Subcutaneous abdominal adipose tissue (tissue), 5 donors: ENCODE results near the gene INSC.

Experiments
- H3K27ac ChIP-seq: one replicate; pipeline ENCODE4 v1.7.0; 2013; ENCODE audit warnings: low read depth, mild to moderate bottlenecking, inconsistent platforms, low read length, moderate library complexity
- H3K27me3 ChIP-seq, 5 donors: one replicate each; pipeline ENCODE4 v1.7.0; 2013; ENCODE audit warnings: low read length in 5 of 5, inconsistent platforms in 1 of 5; ENCODE audit not compliant: control insufficient read depth in 5 of 5, insufficient read depth in 4 of 5
- H3K36me3 ChIP-seq, 5 donors: one replicate each; pipeline ENCODE4 v1.7.0; 2013; ENCODE audit warnings: low read length in 5 of 5; ENCODE audit not compliant: control insufficient read depth in 5 of 5, insufficient read depth in 5 of 5
- H3K4me1 ChIP-seq, 5 donors: one replicate each; pipeline ENCODE4 v1.7.0; 2013; ENCODE audit warnings: low read length in 5 of 5, mild to moderate bottlenecking in 3 of 5, moderate library complexity in 1 of 5; ENCODE audit not compliant: control insufficient read depth in 5 of 5, insufficient read depth in 5 of 5
- H3K4me3 ChIP-seq, 5 donors: one replicate each; pipeline ENCODE4 v1.7.0; 2013; ENCODE audit warnings: low read length in 5 of 5, low read depth in 1 of 5
- H3K9ac ChIP-seq, 5 donors: one replicate each; pipeline ENCODE4 v1.7.0; 2013; ENCODE audit warnings: low read length in 5 of 5, mild to moderate bottlenecking in 4 of 5, moderate library complexity in 3 of 5
- H3K9me3 ChIP-seq, 5 donors: one replicate each; pipeline ENCODE4 v1.7.0; 2013; ENCODE audit warnings: low read length in 5 of 5; ENCODE audit not compliant: control insufficient read depth in 5 of 5
- donor health status: healthy.
- donor health status: healthy.
- donor health status: healthy.
- donor health status: healthy.
- donor health status: healthy.

INSC gene

GRCh38 chr11:15204711-15205110 lies 90.0 kb downstream of the INSC start:
- Histone ChIP-seq H3K27me3 (peaks cover 0 to 8% (median 4%) of the 10 kb centered on the region in 5 donors), H3K9me3 (no peaks in the 10 kb centered on the region), H3K9ac (no peak overlapping the region), H3K4me1 (peaks cover 0 to 3% (median 0%) of the 10 kb centered on the region in 5 donors), H3K4me3 (no peak overlapping the region), H3K36me3 (no peaks in the 10 kb centered on the region), H3K27ac (no peak overlapping the region)

DNA sequence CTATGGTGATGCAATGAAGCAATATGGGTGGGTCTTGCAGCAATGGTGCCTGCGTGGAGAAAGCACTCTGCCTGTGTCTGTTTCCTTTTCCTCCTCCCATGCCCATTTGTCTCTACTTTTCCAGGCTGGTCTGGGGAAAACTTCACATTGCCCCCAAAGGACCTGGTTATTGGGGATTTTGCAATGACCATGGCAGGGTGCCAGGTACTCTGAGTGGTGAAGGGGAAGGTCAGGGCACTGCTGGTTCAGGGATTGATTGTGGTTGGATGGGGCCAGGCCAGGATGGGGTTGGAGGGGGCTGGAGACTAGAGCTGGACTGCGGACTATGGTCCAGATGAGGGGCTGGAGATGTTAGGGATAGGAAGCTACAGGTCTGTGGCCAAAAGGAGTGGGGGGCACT lies 92.1 kb downstream of the INSC start:
- no peak overlapping the region for H3K27ac ChIP-seq
- H3K4me3 ChIP-seq: no peak overlapping the region
- no peaks in the 10 kb centered on the region for H3K36me3 ChIP-seq
- H3K9me3 ChIP-seq: no peaks in the 10 kb centered on the region
- H3K4me1 ChIP-seq: no peaks in the 10 kb centered on the region
- H3K27me3 ChIP-seq: peaks cover 0 to 5% (median 0%) of the 10 kb centered on the region in 5 donors
- H3K9ac ChIP-seq: no peak overlapping the region

DNA sequence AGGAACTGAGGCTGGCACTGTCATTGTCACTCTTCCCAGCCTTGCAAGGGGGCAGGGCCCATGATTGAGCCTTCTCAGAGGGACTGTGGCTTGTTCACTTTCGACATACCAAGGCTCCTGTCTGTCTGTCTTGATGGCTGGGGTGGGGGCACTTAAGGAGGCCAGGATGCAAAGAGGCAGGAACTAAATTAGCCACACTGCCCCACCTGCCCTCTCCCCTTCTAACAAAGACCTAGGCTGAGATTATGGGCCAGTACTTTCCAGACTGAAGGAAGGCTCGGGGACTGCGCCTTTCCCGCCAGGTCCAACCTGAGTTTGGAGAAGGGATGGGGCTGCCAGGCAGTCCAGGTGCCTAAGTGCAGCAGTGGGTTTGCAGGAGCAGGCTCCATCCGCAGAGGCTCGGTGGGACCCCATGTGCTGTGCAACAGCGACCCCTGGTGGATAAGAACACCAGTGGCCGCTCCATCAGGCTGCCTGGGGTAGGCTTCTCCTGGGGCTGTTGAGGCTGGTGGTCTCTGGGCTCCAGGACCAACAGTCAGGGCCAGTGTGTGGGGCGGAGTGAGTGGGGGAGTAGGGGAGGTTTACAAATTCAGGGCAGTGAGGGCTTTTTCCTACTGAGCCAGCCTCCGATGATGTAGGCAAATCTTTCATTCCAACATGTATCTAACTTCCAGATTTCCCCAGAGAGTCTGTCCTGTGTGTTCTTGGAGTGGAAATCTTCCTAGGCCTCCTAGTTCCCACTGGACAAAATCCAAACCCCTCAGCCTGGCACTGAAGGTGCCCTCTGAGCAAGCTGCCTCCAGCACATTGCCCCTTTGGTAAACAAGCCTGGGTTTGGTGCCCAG lies 93.9 kb downstream of the INSC start:
- H3K36me3 ChIP-seq: no peaks in the 10 kb centered on the region

GRCh38 chr11:15212876-15213275 lies 98.2 kb downstream of the INSC start:
- no peaks in the 10 kb centered on the region for H3K36me3 ChIP-seq
- H3K27me3 ChIP-seq: no peaks in the 10 kb centered on the region
- H3K27ac ChIP-seq: no peak overlapping the region
- no peaks in the 10 kb centered on the region for H3K4me1 ChIP-seq
- no peak overlapping the region for H3K9ac ChIP-seq
- no peak overlapping the region for H3K4me3 ChIP-seq
- no peaks in the 10 kb centered on the region for H3K9me3 ChIP-seq

More for the DNA sequence above, 93.9 kb downstream of the INSC start:
- Histone ChIP-seq H3K9me3 (no peaks in the 10 kb centered on the region), H3K9ac (no peak overlapping the region), H3K4me3 (no peak overlapping the region), H3K27me3 (peaks cover 0 to 5% (median 0%) of the 10 kb centered on the region in 5 donors), H3K4me1 (no peaks in the 10 kb centered on the region), H3K27ac (no peak overlapping the region)

DNA sequence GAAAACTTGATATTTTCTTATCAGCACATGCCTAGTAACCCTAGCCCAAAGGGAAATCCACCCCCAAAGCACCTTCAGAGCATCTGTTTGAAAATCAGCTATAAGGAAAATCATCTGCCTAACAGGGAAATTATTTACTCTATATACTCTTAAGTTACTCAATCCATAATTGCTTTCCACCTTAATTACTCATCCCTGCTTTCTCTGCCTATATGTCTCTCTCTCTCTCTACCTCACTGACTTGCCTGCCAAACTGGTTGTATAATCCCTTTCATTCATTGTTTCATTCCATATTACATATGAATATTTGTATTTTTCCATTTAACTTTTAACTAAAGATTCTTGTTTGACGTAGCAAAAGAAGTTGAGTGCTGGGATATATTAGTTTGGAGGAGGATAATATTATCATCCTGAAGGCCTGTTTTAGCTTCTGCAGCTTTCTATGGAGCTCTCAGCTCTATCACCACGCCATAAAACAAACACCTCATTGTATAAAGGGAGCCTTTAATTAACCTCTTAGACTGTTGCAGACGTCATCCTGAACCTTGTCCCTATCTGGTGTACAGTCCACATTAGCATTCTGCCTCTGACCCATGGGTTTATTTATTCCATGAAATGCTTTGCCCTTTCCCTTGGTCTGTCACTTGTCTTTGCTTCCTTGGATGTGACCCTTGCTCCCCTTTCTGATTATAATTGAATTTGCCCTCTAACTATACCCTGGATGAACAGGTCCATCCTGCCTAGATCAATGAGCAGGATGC lies 98.9 kb downstream of the INSC start:
- Histone ChIP-seq H3K9me3 (no peaks in the 10 kb centered on the region), H3K4me1 (no peaks in the 10 kb centered on the region), H3K36me3 (no peaks in the 10 kb centered on the region), H3K27me3 (no peaks in the 10 kb centered on the region), H3K4me3 (no peak overlapping the region), H3K27ac (no peak overlapping the region), H3K9ac (no peak overlapping the region)

GRCh38 chr11:15215005-15215404 lies 100.3 kb downstream of the INSC start:
- H3K9ac ChIP-seq: no peak overlapping the region
- H3K9me3 ChIP-seq: no peaks in the 10 kb centered on the region
- no peak overlapping the region for H3K27ac ChIP-seq
- H3K4me3 ChIP-seq: no peak overlapping the region
- no peaks in the 10 kb centered on the region for H3K4me1 ChIP-seq
- H3K36me3 ChIP-seq: no peaks in the 10 kb centered on the region
- H3K27me3 ChIP-seq: no peaks in the 10 kb centered on the region

GRCh38 chr11:15216678-15217077 lies 102.0 kb downstream of the INSC start:
- no peak overlapping the region for H3K27ac ChIP-seq
- H3K9ac ChIP-seq: no peak overlapping the region
- no peak overlapping the region for H3K4me3 ChIP-seq
- no peaks in the 10 kb centered on the region for H3K4me1 ChIP-seq
- H3K9me3 ChIP-seq: no peaks in the 10 kb centered on the region
- H3K36me3 ChIP-seq: no peaks in the 10 kb centered on the region
- H3K27me3 ChIP-seq: no peaks in the 10 kb centered on the region

DNA sequence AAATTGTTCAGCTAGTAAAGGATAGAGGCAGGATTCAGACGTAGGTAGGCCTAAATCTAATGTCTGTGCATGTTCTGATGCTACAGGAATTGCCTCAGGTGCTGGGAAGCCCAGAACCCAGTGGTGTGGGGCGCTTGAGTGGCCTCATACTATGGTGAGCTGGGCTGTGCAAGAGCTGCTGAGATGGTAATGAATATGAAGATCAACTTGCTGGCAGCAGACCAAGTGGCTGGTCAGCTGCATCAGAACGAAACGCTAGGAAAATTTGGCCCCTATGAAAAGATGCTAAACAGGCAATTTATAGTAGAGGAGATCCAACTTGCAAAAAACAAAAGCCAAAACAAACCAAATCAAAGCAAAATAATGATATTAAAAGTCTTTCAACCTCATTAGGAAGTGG lies 102.7 kb downstream of the INSC start:
- Histone ChIP-seq H3K9me3 (no peaks in the 10 kb centered on the region), H3K4me3 (no peak overlapping the region), H3K36me3 (no peaks in the 10 kb centered on the region), H3K9ac (no peak overlapping the region), H3K4me1 (no peaks in the 10 kb centered on the region), H3K27me3 (no peaks in the 10 kb centered on the region), H3K27ac (no peak overlapping the region)

GRCh38 chr11:15222777-15223176 lies 108.1 kb downstream of the INSC start:
- Histone ChIP-seq H3K9ac (no peak overlapping the region), H3K4me1 (no peaks in the 10 kb centered on the region), H3K4me3 (no peak overlapping the region), H3K9me3 (no peaks in the 10 kb centered on the region), H3K27me3 (no peaks in the 10 kb centered on the region), H3K36me3 (no peaks in the 10 kb centered on the region), H3K27ac (no peak overlapping the region)

DNA sequence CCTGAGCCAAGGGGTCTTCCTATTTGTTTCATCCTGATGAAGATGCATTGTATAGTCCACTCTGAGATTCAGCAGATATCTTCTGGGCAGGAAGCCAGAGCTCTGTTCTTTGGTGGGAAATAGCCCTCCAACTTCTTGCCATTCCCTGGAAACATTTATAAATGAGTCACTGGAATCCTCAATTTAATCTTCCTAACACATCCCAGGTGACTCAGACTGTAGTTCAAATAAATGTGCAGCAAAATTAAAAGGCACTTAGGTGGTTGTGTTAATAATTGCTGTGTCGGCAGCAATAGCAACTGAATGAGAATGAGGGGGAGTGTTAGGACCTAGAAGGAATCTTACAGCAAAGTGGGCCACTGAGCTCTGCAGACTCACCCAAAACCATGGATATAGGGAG lies 108.6 kb downstream of the INSC start:
- H3K9me3 ChIP-seq: no peaks in the 10 kb centered on the region
- no peaks in the 10 kb centered on the region for H3K4me1 ChIP-seq
- H3K27ac ChIP-seq: no peak overlapping the region
- H3K27me3 ChIP-seq: no peaks in the 10 kb centered on the region
- H3K36me3 ChIP-seq: no peaks in the 10 kb centered on the region
- H3K4me3 ChIP-seq: no peak overlapping the region
- H3K9ac ChIP-seq: no peak overlapping the region
